GM19238 (cell line): ENCODE data around the gene KCNQ1.

ENCODE experiments used
- DNase-seq: peaks from one replicate; pipeline ENCODE4 v3.0.0; 2011; ENCODE audit warnings: low spot score; ENCODE audit not compliant: insufficient read length

Gene KCNQ1

GRCh38 chr11:2759228-2760195 is 314.7 kb downstream of the KCNQ1 start:
- DNase-seq: no peak

- DNase-seq: no peak
Measured at GRCh38 chr11:2760196-2760871, 315.5 kb downstream of the KCNQ1 start.

GRCh38 chr11:2761131-2762030 is 316.6 kb downstream of the KCNQ1 start:
- no peak for DNase-seq

DNA sequence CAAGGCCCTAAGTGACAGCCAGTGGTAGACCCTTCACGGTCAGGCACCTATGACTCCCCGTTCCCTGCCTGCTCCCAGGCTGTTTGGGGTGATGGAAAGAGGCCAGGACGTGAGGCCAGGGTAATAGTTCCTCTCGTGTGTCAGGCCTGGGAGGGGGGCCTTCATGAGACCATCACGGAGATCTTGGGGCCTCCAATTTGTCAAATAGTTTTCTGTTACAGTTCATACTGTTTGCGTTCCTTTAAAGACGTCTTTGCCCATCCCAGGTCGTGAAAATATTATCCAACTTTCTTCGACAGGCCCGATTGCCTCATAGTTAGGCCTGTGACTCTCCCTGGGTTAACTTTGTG is 317.2 kb downstream of the KCNQ1 start:
- no peak for DNase-seq

- DNase-seq: no peak
Measured at GRCh38 chr11:2762451-2762850, 317.6 kb downstream of the KCNQ1 start.

DNA sequence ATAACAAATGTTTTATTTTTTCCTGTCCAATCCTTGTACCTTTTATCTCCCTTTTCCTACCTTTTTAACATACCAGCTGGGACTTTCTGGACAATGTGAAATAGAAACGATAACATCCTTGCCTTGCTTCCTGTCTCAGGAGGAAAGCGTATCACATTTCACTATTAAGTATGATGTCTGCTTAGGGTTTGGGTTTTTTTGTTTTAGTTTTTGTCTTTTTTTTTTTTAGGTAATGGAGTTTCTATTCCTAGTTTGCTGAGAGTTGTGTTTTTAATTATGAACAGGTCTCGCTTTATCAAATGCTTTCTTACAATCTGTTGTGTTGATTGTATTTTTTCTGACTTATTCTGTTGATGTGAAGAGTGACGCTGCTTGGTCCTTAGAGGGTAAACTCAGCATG is 319.2 kb downstream of the KCNQ1 start:
- no peak for DNase-seq

GRCh38 chr11:2765491-2765890 is 320.7 kb downstream of the KCNQ1 start:
- no peak for DNase-seq

DNA sequence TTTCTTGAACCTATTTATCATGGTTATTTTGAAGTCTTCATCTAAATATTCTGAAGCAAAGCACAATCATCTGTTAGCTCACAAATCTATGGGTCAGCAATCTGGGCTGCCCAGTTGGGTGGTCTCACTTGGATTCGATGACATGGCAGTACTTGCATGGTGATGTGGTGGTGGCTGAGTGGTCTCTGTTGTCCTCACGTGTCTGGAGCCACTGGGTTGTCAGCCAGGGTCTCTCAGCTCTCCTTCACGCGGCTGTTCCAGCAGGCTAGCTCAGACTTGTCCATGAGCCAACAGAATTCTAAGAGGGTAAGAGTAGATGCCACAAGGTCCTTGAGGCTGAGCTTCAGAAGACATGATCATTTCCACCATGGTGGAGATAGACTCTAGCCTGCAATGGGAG is 321.4 kb downstream of the KCNQ1 start:
- no peak for DNase-seq

- DNase-seq: no peak
Measured at GRCh38 chr11:2767071-2767470, 322.3 kb downstream of the KCNQ1 start.

GRCh38 chr11:2767801-2768200 is 323.0 kb downstream of the KCNQ1 start:
- no peak for DNase-seq

DNA sequence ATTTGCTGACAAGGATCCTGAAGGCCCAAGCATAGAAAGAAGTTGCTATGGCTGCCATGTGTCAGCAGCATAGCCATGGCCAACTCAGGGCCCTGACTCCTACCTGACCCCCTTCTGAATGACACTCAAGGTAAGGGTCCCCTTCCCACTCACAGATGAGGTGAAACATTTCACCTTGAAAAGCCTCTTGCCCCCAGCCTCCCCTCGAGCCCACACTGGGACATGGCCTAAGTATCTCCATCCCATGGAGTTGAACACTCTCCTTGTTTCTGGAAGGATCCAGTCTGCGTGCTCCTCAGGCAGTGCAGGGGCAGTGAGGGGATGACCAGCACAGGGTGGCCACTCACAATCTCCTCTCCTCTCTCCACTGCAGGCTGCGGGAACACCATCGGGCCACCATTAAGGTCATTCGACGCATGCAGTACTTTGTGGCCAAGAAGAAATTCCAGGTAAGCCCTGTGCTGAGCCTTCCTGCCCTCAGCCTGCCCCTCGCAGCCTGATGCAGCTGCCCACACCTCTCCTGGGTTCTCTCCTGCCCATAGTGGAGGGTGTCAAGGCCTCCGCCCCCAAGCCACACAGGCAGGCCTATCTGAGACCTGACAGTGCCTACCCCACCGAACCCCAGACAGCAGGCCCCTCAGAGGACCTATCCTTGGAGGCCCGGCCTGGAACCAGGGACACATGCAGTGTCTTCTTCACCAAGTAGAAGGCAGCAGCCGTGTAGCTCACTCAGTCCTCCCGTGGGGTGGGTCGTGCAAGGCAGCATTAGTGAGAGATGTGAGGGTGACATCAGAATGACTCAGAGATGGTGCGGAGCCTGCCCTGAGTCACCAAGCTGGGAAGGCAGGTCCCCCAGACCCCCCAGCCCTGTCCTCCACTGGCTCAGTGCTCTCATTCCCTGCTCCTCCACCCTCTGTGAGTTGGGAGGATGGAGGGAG is 323.9 kb downstream of the KCNQ1 start:
- DNase-seq: no peak

DNA sequence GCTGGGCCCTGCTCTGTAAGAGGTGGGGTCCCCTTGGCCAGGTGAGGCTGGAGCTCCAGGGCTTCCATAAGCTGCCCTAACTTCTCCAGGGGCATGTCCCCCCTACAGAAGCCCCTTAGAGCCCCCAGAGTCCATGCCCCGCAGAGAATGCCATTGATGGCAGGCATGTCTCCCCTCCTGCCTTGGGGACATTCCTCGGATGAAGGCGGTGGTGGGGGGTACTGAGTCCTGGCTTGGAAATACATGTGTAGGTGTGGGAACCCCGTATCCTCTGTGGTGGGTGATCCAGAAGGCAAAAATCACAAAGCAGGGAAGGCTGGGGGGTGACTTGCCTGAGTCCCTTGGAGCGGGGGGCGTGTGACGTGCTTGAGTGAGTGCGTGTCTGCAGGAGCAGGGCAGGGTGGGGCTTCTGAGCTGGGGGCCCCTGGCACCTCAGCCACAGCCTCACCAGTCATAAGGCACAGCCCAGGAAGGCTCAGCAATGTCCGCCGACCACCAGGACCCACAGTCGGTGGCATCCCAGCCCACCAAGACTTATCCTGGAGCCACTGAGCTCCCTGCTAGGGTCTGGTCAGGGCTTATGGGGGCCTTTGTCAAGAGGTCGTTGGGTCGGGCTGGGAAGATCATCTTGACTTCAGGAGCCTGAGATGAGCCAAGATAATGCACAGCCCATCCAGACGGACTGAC is 324.7 kb downstream of the KCNQ1 start:
- no peak for DNase-seq

DNA sequence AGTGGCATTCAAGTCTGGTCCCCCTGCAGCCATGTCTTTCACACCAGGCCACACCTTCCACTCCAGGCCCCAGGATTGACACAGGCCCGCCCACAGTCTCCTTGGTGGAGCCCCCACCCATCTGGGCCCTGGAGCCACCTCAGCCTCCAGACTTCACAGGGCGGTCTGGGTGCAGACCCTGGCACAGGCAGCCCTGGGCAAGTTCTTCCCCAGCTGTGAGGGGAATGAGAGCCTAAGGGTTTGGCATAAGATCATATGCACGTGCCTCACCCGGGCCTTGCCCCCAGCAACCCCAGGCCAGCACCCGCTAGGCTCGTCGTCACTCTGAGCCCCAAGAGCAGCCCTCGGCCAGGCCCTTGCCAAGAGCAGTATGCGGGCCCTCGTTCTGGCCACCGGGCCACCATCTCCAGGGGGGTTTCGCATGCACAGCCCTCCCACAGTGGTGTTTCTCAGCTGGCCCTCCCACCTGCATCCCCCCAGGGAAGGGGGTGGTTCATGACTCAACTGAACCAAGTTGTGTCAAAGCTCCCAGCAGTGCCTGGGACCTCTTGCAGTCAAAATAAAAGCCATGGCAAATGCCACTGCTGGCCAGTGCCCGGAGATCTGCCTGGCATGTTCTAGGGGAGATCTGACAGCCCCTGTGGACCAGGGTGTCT is 325.4 kb downstream of the KCNQ1 start:
- DNase-seq: no peak

DNA sequence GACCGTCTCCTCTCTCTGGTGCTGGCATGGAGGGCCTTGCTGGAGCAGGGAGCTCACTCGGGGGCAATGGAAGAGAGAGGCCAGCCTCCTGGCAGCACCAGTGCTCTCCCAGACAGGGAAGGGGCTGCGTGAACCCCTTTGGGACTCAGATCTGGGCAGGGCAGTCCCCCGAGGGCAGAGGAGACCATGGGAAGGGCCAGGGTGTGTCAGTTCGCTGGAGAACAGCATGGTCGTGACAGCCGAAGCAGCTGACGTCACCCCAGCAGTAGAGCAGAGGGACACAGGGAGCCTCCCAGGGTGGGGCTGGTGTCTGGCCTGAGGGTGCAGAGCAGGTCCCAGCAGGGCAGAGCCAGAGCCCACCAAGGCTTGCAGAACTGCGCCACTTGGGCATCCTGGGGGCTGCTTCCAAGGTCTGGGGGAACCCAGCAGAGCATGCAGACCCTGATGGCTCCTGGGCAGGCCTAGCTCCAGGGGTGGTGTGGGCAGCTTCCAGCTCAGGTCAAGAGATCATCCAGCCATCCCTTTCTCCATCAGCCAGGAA is 326.0 kb downstream of the KCNQ1 start:
- DNase-seq: no peak

DNA sequence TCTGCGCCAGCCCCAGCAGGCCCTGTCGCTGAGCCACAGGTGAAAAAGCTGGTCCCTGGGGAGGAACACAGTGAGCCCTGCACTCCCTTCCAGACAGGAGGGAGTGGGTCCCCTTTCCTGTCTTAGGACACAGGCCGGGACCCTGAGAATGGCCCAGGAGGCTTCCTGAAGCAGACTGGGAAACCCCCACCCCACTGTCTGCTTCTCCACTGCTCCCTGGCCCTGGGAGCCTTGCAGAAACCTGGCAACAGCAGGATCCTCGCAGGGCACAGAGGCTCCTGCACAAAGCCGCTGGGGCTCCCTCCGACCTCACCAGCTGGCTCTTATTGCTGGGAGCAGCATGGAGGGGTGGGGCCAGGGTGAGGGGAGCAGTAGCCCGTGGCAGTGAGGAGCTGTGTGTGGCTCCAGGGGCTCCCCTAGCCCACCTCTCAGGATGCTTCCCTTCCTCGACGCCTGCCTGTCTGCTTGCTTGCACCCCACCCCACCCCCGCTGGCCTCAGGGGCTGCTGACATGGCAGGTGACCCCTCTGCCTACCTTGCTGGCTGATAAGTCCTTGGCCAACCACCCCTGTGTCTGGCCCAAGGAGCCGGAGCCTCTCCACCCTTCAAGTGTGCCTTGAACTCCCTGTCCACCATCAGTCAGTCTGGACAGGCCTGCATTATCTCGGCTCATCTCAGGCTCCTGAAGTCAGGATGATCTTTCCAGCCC is 327.1 kb downstream of the KCNQ1 start:
- no peak for DNase-seq

DNA sequence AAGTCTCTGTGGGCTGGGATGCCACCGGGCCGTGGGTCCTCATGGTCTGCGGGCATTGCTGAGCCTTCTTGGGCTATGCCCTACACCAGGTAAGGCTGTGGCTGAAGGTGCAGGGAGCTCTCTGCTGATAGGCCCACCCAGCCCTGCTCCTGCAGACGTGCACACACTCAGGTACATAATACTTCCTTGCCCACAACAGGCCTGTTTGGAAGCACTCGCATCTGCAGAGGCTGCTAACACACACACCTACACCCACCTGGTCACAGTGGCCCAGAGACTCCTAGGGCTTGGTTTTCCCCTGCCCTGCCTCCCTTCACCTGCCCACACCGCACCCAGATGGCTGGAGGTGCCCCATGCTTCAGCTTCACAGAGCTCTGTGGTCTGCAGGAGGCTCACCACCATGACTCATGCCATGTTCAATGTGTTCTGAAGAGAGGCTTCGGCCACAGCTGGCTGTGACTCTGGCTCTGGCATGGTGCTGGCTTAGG is 327.8 kb downstream of the KCNQ1 start:
- no peak for DNase-seq

DNA sequence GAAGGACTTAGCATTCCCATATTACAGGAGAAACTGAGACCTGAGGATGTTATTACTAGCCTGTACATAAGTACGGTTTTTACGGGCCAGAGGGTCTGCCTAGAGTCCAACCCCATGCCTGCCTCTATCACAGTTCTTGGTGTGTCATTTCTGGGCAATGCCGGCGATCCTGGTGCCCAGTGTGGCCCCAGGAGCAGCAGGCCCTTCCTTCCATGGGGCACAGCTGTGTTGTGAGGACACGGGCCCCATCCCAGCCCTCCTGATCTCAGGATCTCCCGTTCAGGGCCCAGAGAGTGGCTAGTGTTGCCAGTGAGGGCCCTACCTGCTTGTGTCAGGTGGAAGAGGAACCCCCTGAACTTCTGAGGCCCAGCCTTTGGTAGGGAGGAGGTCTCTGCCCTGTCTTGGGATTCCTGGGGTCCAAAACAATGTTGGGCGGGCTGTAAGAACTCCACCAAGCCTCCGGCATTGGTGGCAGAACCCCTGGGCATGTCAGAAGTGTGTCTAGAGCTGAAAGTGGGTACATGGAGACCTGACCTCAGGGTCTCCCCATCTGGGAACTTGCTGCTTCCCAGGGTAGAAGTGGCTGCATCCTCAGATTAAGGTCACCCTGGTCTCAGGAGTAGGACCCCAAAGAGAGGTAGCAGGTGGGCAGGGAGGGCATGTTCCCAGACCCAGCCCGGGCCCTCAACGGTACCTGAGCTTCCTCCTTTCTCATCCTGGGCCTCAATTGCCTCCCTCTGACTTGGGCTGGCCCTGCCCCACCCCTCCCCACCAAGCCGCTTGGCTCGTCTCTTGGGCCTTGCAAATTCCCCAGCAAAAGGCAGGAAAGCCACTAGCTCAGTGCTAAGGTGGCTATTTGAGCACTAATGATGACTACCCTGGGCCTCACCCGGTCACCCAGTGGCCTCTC is 329.6 kb downstream of the KCNQ1 start:
- DNase-seq: no peak
